COLO668 (cell line): Measurements from ENCODE around the gene ADAMTSL3.
"Not testable (repeated sequence)": the region's sequence is repeated elsewhere in the genome, so short reads cannot be mapped to it uniquely, and the experiment has no call there.

Experiments used
- DNase-seq: peaks from one replicate; lab custom pipeline; 2025; ENCODE audit not compliant: unreplicated experiment; lab: John Stamatoyannopoulos, UW

The ADAMTSL3 gene

DNA sequence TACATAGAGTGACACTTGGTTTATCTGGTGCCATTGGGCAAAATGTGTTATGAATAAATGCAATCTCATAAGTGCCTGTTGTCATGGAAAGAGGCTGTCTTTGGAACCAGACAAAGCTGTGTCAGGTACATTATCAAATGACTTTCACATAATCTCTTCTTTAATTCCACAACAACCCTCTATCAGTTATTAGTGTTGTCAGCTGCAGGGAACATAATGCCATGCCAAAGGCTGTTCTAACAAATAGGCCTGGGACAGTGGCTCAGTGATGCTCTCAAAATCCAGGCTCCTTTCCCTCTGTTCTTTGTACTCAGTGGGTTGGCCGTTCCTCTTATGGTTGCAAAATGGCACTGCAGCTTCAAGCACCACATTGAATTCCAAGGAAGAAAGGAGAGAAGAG lies 91.8 kb downstream of the ADAMTSL3 start:
- no peak for DNase-seq

DNA sequence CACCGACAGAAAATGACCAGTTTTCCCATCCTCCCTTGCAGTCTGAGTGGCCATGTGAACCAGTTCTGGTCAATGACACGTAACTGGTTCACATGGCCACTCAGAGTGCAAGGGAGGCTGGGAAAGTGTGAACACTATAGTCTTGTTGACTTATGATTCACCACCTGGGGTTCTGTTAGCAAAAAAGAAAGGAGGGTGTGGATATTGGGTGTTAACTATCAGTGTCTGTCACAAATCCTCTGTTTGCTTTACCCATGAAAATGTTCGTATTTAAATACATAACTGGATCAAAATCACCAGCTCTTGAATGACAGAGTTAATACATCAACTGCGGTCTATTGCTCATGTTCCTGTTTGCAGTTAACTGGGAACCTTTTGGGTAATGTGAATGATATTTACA lies 92.3 kb downstream of the ADAMTSL3 start:
- no peak for DNase-seq

DNA sequence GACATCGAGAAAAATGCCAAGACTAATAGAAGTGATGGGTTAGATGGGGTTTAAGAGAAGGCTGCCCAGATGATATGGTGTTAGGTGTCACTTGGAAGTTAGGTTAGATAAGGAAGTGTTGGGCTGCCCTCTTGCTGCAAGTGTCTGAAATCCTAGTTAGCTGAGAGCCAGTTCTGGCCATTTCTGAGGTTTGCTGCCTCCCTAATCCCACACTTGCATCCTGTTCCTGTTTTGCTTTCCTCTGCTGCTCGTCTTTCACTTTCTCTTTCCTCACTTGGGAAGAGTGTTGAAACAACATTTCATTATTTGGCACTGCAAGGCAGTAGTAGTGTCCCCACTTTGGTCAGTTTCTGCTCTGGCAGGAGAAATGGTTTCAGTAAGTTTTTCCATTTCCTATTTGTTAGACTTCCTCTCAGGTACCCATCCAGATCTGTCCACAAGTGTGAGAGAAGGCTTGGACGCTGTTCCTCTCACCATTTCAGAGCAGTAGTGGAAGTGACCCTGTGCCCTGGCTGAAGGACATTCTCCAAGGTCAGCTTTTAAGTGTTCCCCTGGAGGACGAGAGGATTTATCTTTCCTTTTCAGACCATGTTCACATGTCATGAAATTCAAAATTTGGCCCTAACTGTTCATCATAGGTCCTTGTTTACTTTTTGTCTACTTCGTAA lies 93.3 kb downstream of the ADAMTSL3 start:
- no peak for DNase-seq

DNA sequence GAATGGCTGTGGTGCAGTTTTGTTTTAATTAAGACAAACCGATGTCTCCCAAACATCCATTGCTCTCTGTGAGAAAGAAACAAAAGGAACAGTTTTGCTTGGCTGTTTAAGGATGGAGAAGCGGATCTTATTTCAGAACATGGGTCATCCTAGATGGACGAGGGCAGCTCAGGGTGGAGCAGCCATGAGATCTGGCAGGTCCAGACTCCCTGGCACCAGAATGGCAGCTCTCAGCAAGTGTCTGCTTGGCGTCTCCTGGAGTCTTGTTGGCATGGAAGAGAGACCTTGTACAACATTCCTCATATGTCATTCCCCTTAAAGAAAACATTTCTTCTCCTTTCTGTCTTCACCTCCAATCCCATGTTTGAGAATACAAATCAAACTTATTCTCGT lies 93.8 kb downstream of the ADAMTSL3 start:
- no peak for DNase-seq

DNA sequence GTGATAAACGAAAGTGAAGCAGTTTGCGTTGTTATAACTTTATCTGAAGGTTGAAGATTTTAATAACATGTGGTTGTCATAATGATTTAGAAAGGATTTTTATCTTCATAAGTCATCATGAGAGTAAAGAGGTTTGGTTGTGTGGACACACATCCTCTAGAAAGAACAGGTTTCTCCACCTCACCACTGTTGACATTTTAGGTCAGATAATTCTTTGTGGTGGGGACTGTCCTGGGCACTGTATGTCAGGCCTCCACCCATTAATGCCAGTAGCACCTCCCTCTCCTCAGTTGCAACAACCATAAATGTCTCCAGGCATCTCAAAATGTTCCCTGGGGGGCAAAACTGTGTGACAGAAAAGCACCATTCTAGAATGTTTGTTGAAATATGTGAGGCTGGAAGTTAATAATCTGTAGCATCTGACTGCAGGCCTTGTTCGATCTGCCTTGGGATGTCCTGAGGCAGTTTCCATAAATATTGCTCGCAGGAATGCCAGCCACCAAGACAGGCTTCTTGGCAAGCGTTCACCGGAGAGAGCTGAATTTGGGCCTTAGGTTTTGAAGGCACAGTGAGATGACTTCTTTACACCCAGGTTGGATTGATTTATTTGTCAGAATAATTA lies 100.1 kb downstream of the ADAMTSL3 start:
- no peak for DNase-seq

DNA sequence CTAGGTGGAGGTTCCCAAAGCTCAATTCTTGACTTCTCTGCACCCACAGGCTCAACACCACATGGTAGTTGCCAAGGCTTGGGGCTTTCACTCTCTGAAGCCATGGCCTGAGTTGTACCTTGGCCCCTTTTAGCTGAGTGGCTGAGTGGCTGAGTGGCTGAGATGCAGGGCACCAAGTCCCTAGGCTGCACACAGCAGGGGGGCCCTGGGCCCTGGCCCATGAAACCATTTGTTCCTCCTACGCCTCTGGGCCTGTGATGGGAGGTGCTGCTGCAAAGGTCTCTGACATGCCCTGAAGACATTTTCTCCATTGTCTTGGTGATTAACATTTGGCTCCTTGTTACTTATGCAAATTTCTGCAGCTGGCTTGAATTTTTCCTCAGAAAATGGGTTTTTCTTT lies 103.4 kb downstream of the ADAMTSL3 start:
- DNase-seq = not testable (repeated sequence)

DNA sequence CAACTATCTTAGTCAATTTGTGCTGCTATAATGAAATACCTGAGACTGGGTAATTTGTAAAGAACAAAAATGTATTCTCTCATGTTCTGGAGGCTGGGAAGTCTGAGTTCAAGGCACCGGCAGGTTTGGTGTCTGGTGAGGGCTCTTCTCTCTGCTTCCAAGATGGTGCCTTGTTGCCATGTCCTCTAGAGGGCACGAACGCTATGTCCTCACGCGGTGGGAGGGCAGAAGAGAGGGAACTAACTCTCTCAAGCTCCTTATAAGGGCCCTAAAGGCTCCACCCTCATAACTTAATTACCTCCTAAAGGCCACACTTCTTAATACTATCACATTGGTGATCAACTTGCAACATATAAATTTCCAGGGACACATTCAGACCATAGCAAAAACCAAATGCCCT lies 108.4 kb downstream of the ADAMTSL3 start:
- DNase-seq = no peak

DNA sequence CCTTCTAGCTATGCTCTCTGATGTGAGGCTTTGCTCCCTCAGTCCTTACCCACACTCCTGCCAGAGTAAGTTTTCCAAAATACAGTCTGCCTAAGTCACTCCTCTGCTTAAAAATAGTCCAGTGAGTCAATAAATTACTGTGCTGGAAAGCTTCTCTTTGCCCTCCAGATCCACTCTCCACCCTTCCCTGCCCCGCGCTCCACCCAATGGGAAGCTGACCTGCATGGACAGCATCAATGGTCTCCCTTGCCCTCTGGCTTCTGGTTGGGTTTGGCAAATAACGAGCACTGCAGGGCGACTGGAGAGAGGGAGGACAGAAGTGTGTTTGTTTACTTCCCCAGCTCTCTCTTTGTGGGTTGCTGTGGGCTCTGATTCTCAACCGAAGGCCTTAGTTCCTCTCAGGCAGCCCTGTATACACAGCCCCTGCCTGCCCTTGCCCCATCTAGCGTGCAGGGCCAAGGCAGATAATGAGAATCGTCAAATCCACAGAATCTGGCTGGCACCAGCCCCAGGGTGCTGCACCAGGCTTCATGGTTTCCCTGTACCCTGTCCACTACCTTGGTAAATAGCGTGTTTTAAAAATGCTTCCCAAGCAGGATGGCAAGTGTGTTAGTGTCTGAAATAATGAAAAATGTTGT lies 110.4 kb downstream of the ADAMTSL3 start:
- no peak for DNase-seq

DNA sequence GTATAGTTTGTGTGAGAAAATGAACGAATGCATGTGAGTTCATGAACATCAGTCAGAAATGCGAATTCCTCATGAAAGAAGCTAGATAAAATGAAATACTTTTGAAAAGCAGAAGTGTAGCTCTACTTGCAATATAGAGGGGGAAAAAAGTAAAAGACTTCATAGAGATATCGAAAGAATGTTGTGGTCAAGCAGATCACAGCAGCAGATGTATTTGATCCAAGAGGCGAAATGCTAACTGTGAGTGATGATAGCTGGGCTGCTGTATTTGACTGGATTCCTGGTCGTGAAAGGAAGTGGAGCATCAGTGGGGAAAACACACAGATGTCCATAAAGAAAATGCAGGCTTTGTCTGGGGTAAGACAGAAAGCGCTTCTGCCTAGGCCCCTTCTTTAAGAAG lies 112.4 kb downstream of the ADAMTSL3 start:
- DNase-seq = no peak

DNA sequence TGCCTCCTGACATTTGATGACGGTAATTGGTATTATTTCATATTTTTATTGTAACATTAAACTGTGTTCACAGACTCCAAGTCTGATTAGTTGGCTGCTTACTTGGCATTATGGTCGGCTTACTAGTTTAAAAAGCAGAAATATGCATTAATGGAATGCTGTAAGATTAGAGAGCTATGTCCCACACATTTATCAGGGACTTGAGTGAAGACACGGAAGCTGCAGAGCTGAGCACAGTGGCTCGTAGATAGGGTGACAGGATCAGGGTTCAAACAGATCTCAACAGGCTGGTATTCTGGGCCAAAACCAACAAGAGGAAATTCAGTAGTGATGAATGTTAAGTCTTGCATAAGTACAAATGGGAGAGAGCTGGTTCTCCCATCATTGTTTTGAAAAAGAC lies 113.8 kb downstream of the ADAMTSL3 start:
- DNase-seq = no peak

DNA sequence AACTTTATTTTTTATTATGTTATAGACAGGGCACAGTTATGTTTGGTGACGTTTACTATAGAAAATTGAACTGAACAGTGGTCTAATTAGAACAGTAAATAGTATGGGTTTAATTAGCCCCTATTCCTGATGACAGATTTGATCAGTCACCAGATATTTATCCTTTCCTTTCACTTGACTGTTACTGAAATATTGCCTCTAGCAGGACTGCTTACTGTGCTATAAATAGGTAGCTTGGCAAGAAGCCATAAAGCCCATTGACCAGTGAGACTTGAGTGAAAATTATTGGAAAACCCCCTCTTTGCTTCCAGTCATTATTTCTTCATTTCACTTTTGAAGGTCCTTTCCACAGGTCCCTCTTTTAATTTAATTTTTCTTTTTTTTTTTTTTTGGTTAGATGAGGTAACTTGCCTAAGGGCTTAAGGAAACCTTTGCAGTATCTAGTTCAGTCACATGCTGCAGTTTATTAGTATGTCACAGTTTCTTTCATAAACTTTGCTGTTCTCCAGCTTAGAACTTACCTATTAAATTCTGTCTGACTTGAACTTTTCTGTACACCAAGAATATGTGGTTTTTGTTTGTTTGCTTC lies 115.6 kb downstream of the ADAMTSL3 start:
- DNase-seq = no peak

DNA sequence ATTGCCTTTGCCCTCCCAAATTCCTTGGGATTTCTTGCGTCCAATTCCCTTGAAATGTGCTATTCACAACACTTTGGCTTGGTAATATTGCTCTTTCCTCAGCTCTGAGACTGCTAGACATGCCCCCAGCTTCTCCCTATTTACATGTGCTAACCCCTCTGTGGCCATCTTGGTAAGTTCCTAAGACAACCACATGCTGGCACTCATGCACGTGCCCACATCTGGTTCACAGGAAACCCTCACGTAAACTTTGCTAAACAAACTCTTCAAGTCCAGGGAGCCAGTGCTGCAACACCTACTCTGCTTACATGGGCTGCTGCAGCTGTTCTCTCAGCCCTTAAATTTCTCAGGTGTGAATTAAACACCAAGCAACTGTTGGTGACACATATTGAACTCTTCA lies 121.8 kb downstream of the ADAMTSL3 start:
- no peak for DNase-seq

DNA sequence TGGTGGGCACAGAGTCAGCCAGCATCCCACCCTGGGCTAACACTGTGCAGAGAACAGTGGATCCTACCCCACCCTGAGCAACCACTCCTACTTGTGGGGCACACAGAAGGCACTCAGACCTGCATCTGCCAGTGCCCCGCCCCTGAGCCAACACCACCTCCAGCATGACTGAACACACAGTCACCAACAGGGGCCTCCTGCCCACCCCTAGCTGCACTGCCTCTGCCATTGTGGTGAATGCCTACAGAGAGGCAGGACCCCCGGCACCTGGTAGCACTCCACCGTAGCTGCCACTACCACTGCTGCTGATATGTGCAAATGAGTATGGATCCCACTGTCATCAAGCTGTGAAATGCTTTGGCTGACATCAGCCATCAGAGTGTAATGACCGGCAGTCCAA lies 123.1 kb downstream of the ADAMTSL3 start:
- DNase-seq = no peak

DNA sequence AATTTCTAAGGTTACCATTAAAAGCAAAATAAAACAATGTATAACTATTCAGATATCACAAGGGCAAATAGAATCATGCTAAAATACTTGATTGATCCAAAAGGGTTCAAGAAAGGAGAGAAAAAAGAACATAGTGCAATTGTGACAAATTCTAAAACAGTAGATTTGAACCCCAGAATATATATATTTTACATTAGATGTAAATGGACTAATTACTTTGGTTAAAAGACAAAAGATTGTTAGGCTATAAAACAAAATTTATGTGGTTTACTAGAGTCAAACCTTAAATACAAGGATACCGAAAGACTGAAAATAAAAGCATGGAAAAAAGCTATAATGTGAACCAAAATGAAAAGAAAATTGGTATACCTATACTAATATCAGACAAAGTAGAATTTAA lies 129.3 kb downstream of the ADAMTSL3 start:
- no peak for DNase-seq

DNA sequence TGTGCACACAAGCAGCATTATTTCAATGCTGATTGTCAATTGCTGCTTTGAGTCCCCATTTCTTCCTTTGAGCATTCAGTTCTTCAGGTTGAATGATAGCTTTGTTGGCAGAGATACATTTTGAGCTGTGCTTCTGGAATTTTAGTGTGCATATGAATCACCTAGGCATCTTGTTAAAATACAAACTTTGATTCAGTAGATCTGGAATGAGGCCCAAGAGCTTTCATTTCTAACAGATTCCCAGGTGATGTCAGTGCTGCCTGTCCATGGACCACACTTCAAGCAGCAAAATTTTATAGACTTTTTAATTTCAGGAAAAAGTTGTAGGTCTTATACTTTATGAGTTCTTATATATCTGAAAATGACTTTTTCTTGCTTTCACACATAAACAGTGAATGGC lies 131.1 kb downstream of the ADAMTSL3 start:
- DNase-seq = no peak

DNA sequence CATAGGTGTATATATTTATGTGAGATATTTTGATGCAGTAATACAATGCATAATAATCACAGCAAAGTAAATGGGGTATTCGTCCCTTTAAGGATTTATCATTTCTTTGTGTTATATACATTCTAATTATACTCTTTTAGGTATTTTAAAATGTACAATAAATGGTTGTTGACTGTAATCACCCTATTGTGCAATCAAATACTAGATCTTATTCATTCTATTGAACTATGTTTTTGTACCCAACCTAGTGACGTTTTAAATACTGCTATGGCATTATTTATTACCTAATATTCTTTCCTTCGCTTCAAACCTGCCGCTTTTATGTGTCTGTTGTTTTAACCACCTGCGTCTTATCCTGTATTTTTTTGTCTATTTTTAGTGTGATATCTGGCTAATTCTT lies 132.4 kb downstream of the ADAMTSL3 start:
- DNase-seq = no peak

DNA sequence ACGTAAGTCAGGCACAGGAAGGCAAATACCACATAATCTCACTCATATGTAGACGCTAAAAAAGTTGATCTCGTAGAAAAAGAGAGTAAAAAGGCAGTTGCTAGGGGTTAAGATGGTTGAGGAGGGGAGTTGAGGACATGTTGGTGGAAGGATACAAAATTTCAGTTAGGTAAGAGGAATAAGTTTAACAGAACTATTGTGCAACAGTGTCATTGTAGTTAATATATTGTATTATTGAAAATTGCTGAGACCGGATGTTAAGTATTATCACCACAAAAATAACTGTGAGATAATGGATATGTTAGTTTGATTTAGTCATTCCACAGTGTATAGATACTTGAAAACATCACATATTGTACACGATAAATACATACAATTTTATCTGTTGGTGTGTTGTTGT lies 139.1 kb downstream of the ADAMTSL3 start:
- no peak for DNase-seq

DNA sequence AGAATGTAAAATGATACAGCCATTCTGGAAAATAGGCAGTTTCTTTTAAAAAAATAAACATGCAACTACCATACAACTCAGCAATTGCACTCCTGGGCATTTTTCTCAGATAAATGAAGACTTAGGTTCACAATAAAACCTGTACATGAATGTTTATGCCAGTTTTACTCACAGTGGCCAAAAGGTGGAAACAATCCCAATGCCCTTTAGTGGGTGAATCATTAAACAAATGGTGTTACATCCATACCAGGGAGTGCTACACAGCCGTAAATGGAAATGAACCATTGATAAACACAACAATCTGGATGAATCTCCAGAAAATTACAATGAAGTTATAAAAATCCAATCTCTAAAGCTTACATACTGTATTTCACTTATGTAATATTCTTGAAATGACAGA lies 140.3 kb downstream of the ADAMTSL3 start:
- no peak for DNase-seq

DNA sequence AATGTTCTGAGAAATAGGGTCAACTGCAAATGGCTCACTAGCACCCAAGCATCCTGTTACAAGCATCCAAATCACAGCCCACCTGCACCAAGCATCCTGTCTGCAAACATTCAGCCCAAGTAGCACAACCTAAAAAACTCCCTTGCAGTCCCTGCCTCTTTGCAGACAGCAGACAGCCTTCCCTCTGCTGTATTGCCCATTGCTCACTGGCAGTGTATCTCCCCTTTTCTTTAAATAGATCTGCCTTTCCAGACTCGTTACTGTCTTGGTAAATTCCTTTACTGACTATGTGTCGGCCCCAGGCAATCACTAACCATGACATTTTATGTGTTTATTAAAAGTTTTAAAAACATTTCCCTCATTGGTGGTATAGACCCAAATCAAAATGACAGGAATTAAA lies 155.4 kb downstream of the ADAMTSL3 start:
- no peak for DNase-seq

DNA sequence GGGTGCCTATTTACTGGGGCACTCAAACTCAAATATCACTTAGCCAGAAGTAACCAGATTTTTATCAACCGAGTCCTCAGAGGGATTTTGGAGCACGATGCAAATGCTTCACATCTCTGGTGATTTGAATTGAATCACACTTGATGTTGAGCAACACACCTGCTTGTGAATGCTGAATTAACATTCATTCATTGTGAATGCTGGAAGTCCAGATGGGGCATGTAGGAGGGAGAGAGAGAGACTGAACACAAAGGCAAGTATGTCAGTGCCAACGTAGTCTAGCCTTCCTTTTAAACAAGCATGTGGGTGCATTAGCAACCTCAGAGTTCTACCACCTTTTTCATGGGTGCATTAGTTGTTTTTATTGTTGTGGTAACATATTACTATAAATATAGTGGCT lies 156.2 kb downstream of the ADAMTSL3 start:
- DNase-seq = no peak

DNA sequence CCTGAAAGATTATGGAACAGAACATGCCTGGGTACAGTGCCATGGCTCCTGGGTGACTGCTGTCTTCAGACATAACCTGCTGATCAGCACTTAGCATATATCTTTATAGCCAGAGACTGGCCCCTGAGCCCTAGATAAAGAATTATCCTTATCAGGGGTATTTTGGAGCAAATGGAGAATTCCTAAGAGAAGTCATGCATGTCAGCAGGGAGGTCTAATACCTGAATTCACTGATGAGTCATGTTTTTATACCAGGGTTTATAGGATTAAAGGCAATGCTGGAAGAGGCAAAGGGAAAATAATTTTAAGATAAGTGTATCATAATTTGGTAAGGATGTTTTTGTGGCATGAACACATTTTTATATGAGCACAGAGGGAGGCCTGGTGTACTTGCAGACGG lies 159.8 kb downstream of the ADAMTSL3 start:
- DNase-seq = no peak

DNA sequence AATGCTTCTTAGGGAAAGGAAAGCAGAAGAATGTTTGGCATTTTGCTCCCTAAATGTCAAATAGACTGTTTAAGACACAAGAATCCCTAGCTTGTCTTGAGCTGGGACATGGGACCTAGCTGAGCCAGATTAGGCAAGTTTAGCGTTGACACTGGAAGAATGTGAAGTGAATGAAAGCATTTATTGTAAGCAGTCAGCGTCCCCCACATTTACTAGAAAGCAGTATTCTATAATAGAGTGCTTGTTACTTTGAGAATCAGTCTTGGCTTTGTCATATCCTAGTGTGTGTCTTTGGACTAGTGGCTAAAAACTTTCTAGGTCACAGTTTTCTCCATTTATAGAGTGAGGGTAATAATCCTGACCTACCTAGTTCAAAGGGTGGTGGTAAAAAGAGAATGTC lies 161.6 kb downstream of the ADAMTSL3 start:
- DNase-seq = no peak
